Loucy (cell line): ENCODE results near the gene PIEZO1.

Experiments used
- CTCF ChIP-seq: fragments of 200-600 bp; sonication (generic); conservative IDR thresholded peaks from 2 replicates; pipeline ENCODE4 v1.5.1; 2014; ENCODE audit warnings: mild to moderate bottlenecking, antibody characterized with exemption, low read length
- EZH2phosphoT487 ChIP-seq: fragments of 200-600 bp; IDR thresholded peaks from 2 replicates; pipeline ENCODE4 v1.6.1; 2018; ENCODE audit warnings: antibody characterized with exemption, mild to moderate bottlenecking, moderate library complexity, borderline replicate concordance

- TF ChIP-seq CTCF (no peak), EZH2phosphoT487 (no peak)
These were observed 13.7 kb downstream of the PIEZO1 start for GRCh38 chr16:88771294-88771772.
